CD14-positive monocyte (primary cell): ENCODE data around the gene KIF26B. TPM values are rescaled to one million over a fixed set of nuclear protein-coding genes. Genes with fewer than 3 reads are reported as not detected.

Experiments used
- DNase-seq, 3 donors: peaks; one replicate each; pipeline ENCODE4 v3.0.0-alpha.2; 2011 to 2022
- H2AFZ ChIP-seq: 2 replicates; pipeline ENCODE4 v1.6.0; 2012; ENCODE audit warnings: mild to moderate bottlenecking, low read depth, low read length, inconsistent platforms; ENCODE audit not compliant: insufficient read depth, poor library complexity, severe bottlenecking
- H3K27ac ChIP-seq, 2 donors: 1 replicate in 1 of 2; 2 replicates in 1 of 2; pipeline ENCODE4 v1.5.1; 2012 to 2013; ENCODE audit warnings: low read length in 2 of 2, control low read depth in 1 of 2, inconsistent platforms in 1 of 2, low read depth in 1 of 2, mild to moderate bottlenecking in 1 of 2
- H3K27me3 ChIP-seq, 2 donors: one replicate each; pipeline versions ENCODE4 v1.6.0 to v1.6.1; 2011 to 2013; ENCODE audit warnings: low read length in 2 of 2; ENCODE audit not compliant: control insufficient read depth in 2 of 2, insufficient read depth in 2 of 2
- H3K36me3 ChIP-seq, 2 donors: replicated peaks in 1 of 2; 1 replicate in 1 of 2; 2 replicates in 1 of 2; pipeline versions ENCODE4 v1.5.1 to v1.6.1; 2012 to 2013; ENCODE audit warnings: low read length in 2 of 2, control low read depth in 1 of 2, inconsistent platforms in 1 of 2, mild to moderate bottlenecking in 1 of 2; ENCODE audit not compliant: insufficient read depth in 2 of 2, control insufficient read depth in 1 of 2
- H3K4me1 ChIP-seq, 2 donors: 1 replicate in 1 of 2; 2 replicates in 1 of 2; pipeline versions ENCODE4 v1.5.1 to v1.6.1; 2012 to 2013; ENCODE audit warnings: low read length in 2 of 2, control low read depth in 1 of 2, inconsistent platforms in 1 of 2, mild to moderate bottlenecking in 1 of 2, moderate library complexity in 1 of 2; ENCODE audit not compliant: insufficient read depth in 2 of 2, control insufficient read depth in 1 of 2
- H3K4me2 ChIP-seq: replicated peaks from 2 replicates; pipeline ENCODE3; 2012; ENCODE audit warnings: low read length, moderate library complexity, mild to moderate bottlenecking; ENCODE audit not compliant: poor library complexity, severe bottlenecking; ENCODE audit errors: extremely low read depth
- H3K4me3 ChIP-seq, 3 experiments: fragments of 200-600 bp in 1 of 3; sonication (generic) in 1 of 3; replicated peaks in 1 of 3; 1 replicate in 2 of 3; 2 replicates in 1 of 3; pipeline ENCODE4 v1.5.1; 2011 to 2013; ENCODE audit warnings: low read length in 3 of 3, mild to moderate bottlenecking in 3 of 3, control low read depth in 2 of 3, low read depth in 2 of 3, inconsistent platforms in 1 of 3, moderate library complexity in 1 of 3
- H3K79me2 ChIP-seq: 2 replicates; pipeline ENCODE4 v1.6.0; 2012; ENCODE audit warnings: mild to moderate bottlenecking, control low read depth, inconsistent platforms, low read length, moderate library complexity; ENCODE audit not compliant: insufficient read depth
- H3K9ac ChIP-seq: 2 replicates; pipeline ENCODE4 v1.6.0; 2017; ENCODE audit warnings: low read length, mild to moderate bottlenecking; ENCODE audit not compliant: insufficient read depth, poor library complexity, severe bottlenecking
- H3K9me3 ChIP-seq, 2 donors: replicated peaks in 1 of 2; 1 replicate in 1 of 2; 2 replicates in 1 of 2; pipeline versions ENCODE4 v1.5.1 to v1.6.1; 2012 to 2013; ENCODE audit warnings: low read length in 2 of 2, control low read depth in 1 of 2; ENCODE audit not compliant: control insufficient read depth in 1 of 2, insufficient read depth in 1 of 2
- H4K20me1 ChIP-seq: 2 replicates; pipeline ENCODE4 v1.6.0; 2012; ENCODE audit warnings: mild to moderate bottlenecking, low read length, control low read depth, moderate library complexity; ENCODE audit not compliant: insufficient read depth
- H3K27ac Mint-ChIP-seq, 7 donors: one replicate each; pipeline ENCODE4 v1.8.0; 2020; ENCODE audit warnings: mild to moderate bottlenecking in 7 of 7, mixed read lengths in 7 of 7, moderate library complexity in 6 of 7, inconsistent platforms in 2 of 7
- H3K27me3 Mint-ChIP-seq, 3 donors: one replicate each; pipeline ENCODE4 v1.8.0; 2021 to 2022; ENCODE audit warnings: low read depth in 3 of 3, mild to moderate bottlenecking in 3 of 3, mixed read lengths in 3 of 3, moderate library complexity in 3 of 3, inconsistent platforms in 1 of 3
- H3K36me3 Mint-ChIP-seq, 2 donors: one replicate each; pipeline ENCODE4 v1.8.0; 2020; ENCODE audit warnings: mixed read lengths in 2 of 2, inconsistent platforms in 1 of 2, mild to moderate bottlenecking in 1 of 2
- H3K4me1 Mint-ChIP-seq: one replicate; pipeline ENCODE4 v1.8.0; 2020; ENCODE audit warnings: mild to moderate bottlenecking, mixed read lengths
- H3K4me3 Mint-ChIP-seq, 2 donors: one replicate each; pipeline ENCODE4 v1.8.0; 2020; ENCODE audit warnings: mild to moderate bottlenecking in 2 of 2, mixed read lengths in 2 of 2, moderate library complexity in 1 of 2
- H3K9me3 Mint-ChIP-seq, 7 donors: one replicate each; pipeline ENCODE4 v1.8.0; 2020 to 2022; ENCODE audit warnings: mixed read lengths in 7 of 7, mild to moderate bottlenecking in 6 of 7, moderate library complexity in 6 of 7, inconsistent platforms in 2 of 7
- CTCF ChIP-seq: fragments of 200-600 bp; IDR thresholded peaks from one replicate; pipeline ENCODE4 v1.8.0; 2022; ENCODE audit warnings: antibody characterized with exemption, mild to moderate bottlenecking
- WGBS: methylation state at CpG from one replicate; pipeline ENCODE4 v1.1.5; 2013; ENCODE audit warnings: missing lambda C conversion rate; ENCODE audit not compliant: insufficient coverage; 5-methylcytosine and 5-hydroxymethylcytosine counted together
- intact Hi-C, 2 donors: fragments of 100-400 bp; cut with micrococcal nuclease; formaldehyde crosslinking; loops; one replicate each; pipeline versions ENCODE4 v1.15.0 to v1.15.1; 2023
- polyA plus RNA-seq, 3 donors: library from polyadenylated mRNA; depleted of rRNA in 1 of 3; unstranded in 2 of 3; stranded (reverse) in 1 of 3; fragments of 300-500 nt in 2 of 3; fragments of >200 nt in 1 of 3; fragmentation: Illumina TruSeq in 2 of 3; gene quantifications; 1 replicate in 2 of 3; 2 replicates in 1 of 3; pipeline ENCODE4 v1.2.3, GENCODE V29; 2012 to 2021

KIF26B gene
- polyA plus RNA-seq, 3 donors = 0.01 to 0.05 TPM; not detected in 1

GRCh38 chr1:245412306-245412705 lies 257.5 kb downstream of the KIF26B start:
- H3K4me3 Mint-ChIP-seq = no peak overlapping the region
- Histone ChIP-seq H3K27ac (no peak overlapping the region), H3K9ac (no peak overlapping the region), H3K36me3 (no peaks in the 10 kb centered on the region), H3K4me3 (no peak overlapping the region), H3K4me2 (no peak overlapping the region), H3K79me2 (no peaks in the 10 kb centered on the region), H2AFZ (no peak overlapping the region), H4K20me1 (no peaks in the 10 kb centered on the region), H3K4me1 (no peaks in the 10 kb centered on the region), H3K9me3 (no peaks in the 10 kb centered on the region), H3K27me3 (no peaks in the 10 kb centered on the region)
- peaks cover 2% of the 10 kb centered on the region for H3K4me1 Mint-ChIP-seq
- intact Hi-C loops = no loop called here
- H3K27ac Mint-ChIP-seq = no peak overlapping the region
- no peak for DNase-seq
- no peaks in the 10 kb centered on the region for H3K36me3 Mint-ChIP-seq
- 94% methylated on average over 2 of the region's 5 CpGs for WGBS
- H3K27me3 Mint-ChIP-seq = peaks cover 2 to 9% (median 4%) of the 10 kb centered on the region in 3 donors
- TF ChIP-seq CTCF = no peak
- H3K9me3 Mint-ChIP-seq = no peaks in the 10 kb centered on the region

- no peak overlapping the region for H2AFZ ChIP-seq
- no peak overlapping the region for H3K27ac ChIP-seq
- no peak overlapping the region for H3K4me3 ChIP-seq
- no peaks in the 10 kb centered on the region for H3K4me1 ChIP-seq
- peaks cover 0 to 6% of the 10 kb centered on the region in 2 donors for H3K27me3 ChIP-seq
- H3K36me3 ChIP-seq = no peaks in the 10 kb centered on the region
- H4K20me1 ChIP-seq = no peaks in the 10 kb centered on the region
- H3K9me3 Mint-ChIP-seq = no peaks in the 10 kb centered on the region
- DNase-seq = no peak
- intact Hi-C loops = no loop called here
- no peak overlapping the region for H3K4me3 Mint-ChIP-seq
- H3K9ac ChIP-seq = no peak overlapping the region
- no peak overlapping the region for H3K4me2 ChIP-seq
- no peak overlapping the region for H3K27ac Mint-ChIP-seq
- WGBS = no CpG with 5 or more reads among the region's 2 CpGs
- no peaks in the 10 kb centered on the region for H3K36me3 Mint-ChIP-seq
- H3K4me1 Mint-ChIP-seq = no peaks in the 10 kb centered on the region
- no peak for TF ChIP-seq CTCF
- H3K9me3 ChIP-seq = no peaks in the 10 kb centered on the region
- peaks cover 12 to 21% (median 12%) of the 10 kb centered on the region in 3 donors for H3K27me3 Mint-ChIP-seq
- H3K79me2 ChIP-seq = no peaks in the 10 kb centered on the region
Observed at GRCh38 chr1:245416781-245417180, 262.0 kb downstream of the KIF26B start.
